ENCODE measurements around the gene CAPZB. TPM values are rescaled to one million over a fixed set of nuclear protein-coding genes. Genes with fewer than 3 reads are reported as not detected.
"Not testable (repeated sequence)": the region's sequence is repeated elsewhere in the genome, so short reads cannot be mapped to it uniquely, and the experiment has no call there.

Gene CAPZB
- total RNA-seq, 5 donors from 2014 or later (not counting 1 experiment from before 2014, with no cell fraction given): 272 to 342 (median 320) TPM

DNA sequence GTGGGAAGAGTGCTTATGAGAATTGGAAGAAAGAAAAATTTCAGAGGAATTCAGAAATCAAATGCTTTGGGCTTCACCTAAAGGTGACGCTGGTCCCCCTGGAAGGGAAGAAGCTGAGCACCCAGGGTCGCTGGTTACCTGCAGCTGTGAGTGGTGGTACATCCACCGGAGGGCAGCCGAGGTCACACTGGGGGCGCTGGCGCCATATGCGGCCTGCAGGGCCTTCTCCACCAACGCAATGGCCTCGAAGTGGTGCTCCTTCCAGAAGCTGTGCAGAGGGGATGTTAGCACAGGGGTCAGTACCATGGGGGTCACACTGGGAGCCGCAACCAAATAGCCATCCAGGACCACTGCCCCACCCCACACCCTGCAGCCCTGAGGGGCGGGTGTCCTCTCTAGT, 179.5 kb downstream of the CAPZB start:
- ChIA-PET CTCF (no interaction called here), POLR2A (no interaction called here)
- Histone ChIP-seq H3K36me3 (ENCODE audit: control insufficient read depth in 2 of 2, extremely low read depth in 1 of 2, insufficient read depth in 1 of 2, low read length in 1 of 2) (peaks cover 21 to 56% of the 10 kb centered on the region in 2 donors), H3K4me1 (ENCODE audit: control insufficient read depth in 1 of 2, extremely low read depth in 1 of 2, insufficient read depth in 2 of 2, low read length in 2 of 2) (peaks cover 3 to 6% of the 10 kb centered on the region in 2 experiments), H3K27me3 (replicated peaks in 1 of 2; ENCODE audit: control insufficient read depth in 2 of 2, extremely low read depth in 1 of 2, insufficient read depth in 2 of 2, low read length in 1 of 2) (no peaks in the 10 kb centered on the region), H3K9me3 (no peaks in the 10 kb centered on the region), H3K27ac (ENCODE audit: low read length) (no peak overlapping the region), H3K4me3 (ENCODE audit: control insufficient read depth in 1 of 2, extremely low read depth in 1 of 2, low read length in 1 of 2) (no peak overlapping the region)
- DNase-seq (no peak), ATAC-seq (replicated peaks in 1 of 4) (no peak)
- no peak overlapping the region for H3K4me3 Mint-ChIP-seq
- H3K27me3 Mint-ChIP-seq: no peaks in the 10 kb centered on the region
- peaks cover 14 to 22% (median 18%) of the 10 kb centered on the region in 3 donors for H3K4me1 Mint-ChIP-seq
- no peaks in the 10 kb centered on the region for H3K9me3 Mint-ChIP-seq
- H3K36me3 Mint-ChIP-seq: peaks cover 46% of the 10 kb centered on the region
- 95% methylated on average over 5 of the region's 11 CpGs for WGBS (ENCODE audit: insufficient coverage)
- no peak overlapping the region for H3K27ac Mint-ChIP-seq

DNA sequence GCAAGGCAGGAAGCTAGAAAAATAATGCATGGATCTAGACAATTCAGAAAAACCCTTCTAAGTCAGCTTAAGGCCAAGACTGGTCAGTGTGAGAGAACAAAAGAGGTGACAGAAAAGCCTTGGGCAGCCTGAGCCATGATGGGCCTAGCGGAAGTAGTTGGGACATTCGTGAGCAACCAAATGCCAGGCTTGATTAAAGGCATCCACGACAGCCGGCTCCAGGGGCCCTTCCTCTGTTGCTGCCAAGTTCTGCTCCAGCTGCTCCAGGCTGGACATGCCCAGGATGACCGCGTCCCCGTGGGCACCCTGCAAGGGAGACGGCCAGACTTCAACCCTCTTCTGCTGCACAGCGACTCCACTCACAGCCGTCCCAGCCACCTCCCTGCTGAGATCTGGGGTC, 181.3 kb downstream of the CAPZB start:
- ATAC-seq (replicated peaks in 1 of 4); H3K27me3 Mint-ChIP-seq; H3K9me3 ChIP-seq; H3K27ac ChIP-seq (ENCODE audit: low read length); DNase-seq; H3K4me3 ChIP-seq (ENCODE audit: control insufficient read depth in 1 of 2, extremely low read depth in 1 of 2, low read length in 1 of 2); H3K27me3 ChIP-seq (replicated peaks in 1 of 2; ENCODE audit: control insufficient read depth in 2 of 2, extremely low read depth in 1 of 2, insufficient read depth in 2 of 2, low read length in 1 of 2); H3K27ac Mint-ChIP-seq; CTCF ChIA-PET; H3K4me1 ChIP-seq (ENCODE audit: control insufficient read depth in 1 of 2, extremely low read depth in 1 of 2, insufficient read depth in 2 of 2, low read length in 2 of 2); H3K4me3 Mint-ChIP-seq; H3K9me3 Mint-ChIP-seq: not testable (repeated sequence)
- H3K36me3 ChIP-seq (ENCODE audit: control insufficient read depth in 2 of 2, extremely low read depth in 1 of 2, insufficient read depth in 1 of 2, low read length in 1 of 2): peaks cover 21 to 56% of the 10 kb centered on the region in 2 donors
- H3K36me3 Mint-ChIP-seq: peaks cover 52% of the 10 kb centered on the region
- WGBS (ENCODE audit: insufficient coverage): 100% methylated on average over 4 of the region's 10 CpGs
- POLR2A ChIA-PET: interaction anchor here in 1 of 2 donors (0.7 kb wide), 1 partner anchor 203 kb away, joined by 3 read pairs; no protein-coding TSS in a partner anchor
- H3K4me1 Mint-ChIP-seq: peaks cover 3 to 16% (median 4%) of the 10 kb centered on the region in 3 donors

DNA sequence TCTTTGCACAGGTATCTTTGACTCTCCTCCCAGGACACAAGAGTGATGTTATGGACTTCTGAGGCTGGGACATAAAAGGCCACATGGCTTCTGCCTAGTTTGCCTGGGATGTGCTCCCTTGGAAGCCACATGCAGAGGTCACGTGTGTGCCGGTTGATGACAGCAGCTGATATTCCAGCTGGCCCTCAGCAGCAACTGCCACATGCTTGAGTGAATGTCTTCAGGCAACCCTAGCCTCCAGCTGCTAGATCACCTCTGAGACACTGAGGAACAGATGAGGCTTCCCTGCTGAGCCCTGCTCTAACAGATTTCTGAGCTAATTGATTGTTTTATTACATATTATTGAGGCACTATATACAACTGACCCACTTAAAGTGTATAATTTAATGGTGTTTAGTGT, 185.1 kb downstream of the CAPZB start:
- Mint-ChIP-seq H3K9me3 (peaks cover 3 to 7% (median 6%) of the 10 kb centered on the region in 3 donors), H3K36me3 (peaks cover 39% of the 10 kb centered on the region), H3K27ac (no peak overlapping the region), H3K4me1 (no peaks in the 10 kb centered on the region), H3K27me3 (no peaks in the 10 kb centered on the region), H3K4me3 (no peak overlapping the region)
- ChIA-PET CTCF (no interaction called here), POLR2A (no interaction called here)
- Histone ChIP-seq H3K27ac (ENCODE audit: low read length) (no peak overlapping the region), H3K4me3 (ENCODE audit: control insufficient read depth in 1 of 2, extremely low read depth in 1 of 2, low read length in 1 of 2) (no peak overlapping the region), H3K4me1 (ENCODE audit: control insufficient read depth in 1 of 2, extremely low read depth in 1 of 2, insufficient read depth in 2 of 2, low read length in 2 of 2) (no peaks in the 10 kb centered on the region), H3K27me3 (replicated peaks in 1 of 2; ENCODE audit: control insufficient read depth in 2 of 2, extremely low read depth in 1 of 2, insufficient read depth in 2 of 2, low read length in 1 of 2) (no peaks in the 10 kb centered on the region), H3K9me3 (no peaks in the 10 kb centered on the region), H3K36me3 (ENCODE audit: control insufficient read depth in 2 of 2, extremely low read depth in 1 of 2, insufficient read depth in 1 of 2, low read length in 1 of 2) (peaks cover 3 to 24% of the 10 kb centered on the region in 2 donors)
- ATAC-seq (replicated peaks in 1 of 4) (no peak), DNase-seq (no peak)
- WGBS (ENCODE audit: insufficient coverage): 96% methylated on average over 2 of the region's 2 CpGs

DNA sequence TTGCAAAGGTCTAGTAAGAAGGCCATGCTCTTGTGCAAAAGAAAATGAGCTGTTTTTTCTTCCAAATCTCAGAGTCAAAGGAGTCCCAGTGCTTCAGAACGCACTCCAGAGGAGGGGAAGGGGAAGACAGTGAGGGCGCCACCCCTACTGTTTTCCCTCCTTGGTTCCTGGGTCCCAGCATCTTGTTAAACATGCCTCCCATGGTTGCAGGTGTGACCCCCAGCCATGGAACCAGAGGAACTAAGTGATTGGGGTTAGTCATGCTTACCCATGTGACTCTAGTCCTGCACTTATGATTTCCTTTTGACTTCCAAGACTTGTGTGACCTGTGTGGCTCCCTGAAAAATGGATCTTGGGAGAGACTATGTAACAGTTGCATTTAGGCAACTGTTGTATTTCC, 190.7 kb downstream of the CAPZB start:
- Mint-ChIP-seq H3K4me3 (no peak overlapping the region), H3K27ac (no peak overlapping the region), H3K9me3 (peaks cover 8 to 18% (median 12%) of the 10 kb centered on the region in 3 donors), H3K27me3 (peaks cover 0 to 3% of the 10 kb centered on the region in 2 donors), H3K4me1 (peaks cover 0 to 3% (median 0%) of the 10 kb centered on the region in 3 donors), H3K36me3 (peaks cover 16% of the 10 kb centered on the region)
- Histone ChIP-seq H3K27ac (ENCODE audit: low read length) (no peak overlapping the region), H3K9me3 (no peaks in the 10 kb centered on the region), H3K27me3 (replicated peaks in 1 of 2; ENCODE audit: control insufficient read depth in 2 of 2, extremely low read depth in 1 of 2, insufficient read depth in 2 of 2, low read length in 1 of 2) (peaks cover 0 to 2% of the 10 kb centered on the region in 2 experiments), H3K36me3 (ENCODE audit: control insufficient read depth in 2 of 2, extremely low read depth in 1 of 2, insufficient read depth in 1 of 2, low read length in 1 of 2) (peaks cover 0 to 3% of the 10 kb centered on the region in 2 donors), H3K4me1 (ENCODE audit: control insufficient read depth in 1 of 2, extremely low read depth in 1 of 2, insufficient read depth in 2 of 2, low read length in 2 of 2) (no peaks in the 10 kb centered on the region), H3K4me3 (ENCODE audit: control insufficient read depth in 1 of 2, extremely low read depth in 1 of 2, low read length in 1 of 2) (no peak overlapping the region)
- DNase-seq (no peak), ATAC-seq (replicated peaks in 1 of 4) (no peak)
- ChIA-PET POLR2A (no interaction called here), CTCF (no interaction called here)
- 100% methylated on average over 2 of the region's 2 CpGs for WGBS (ENCODE audit: insufficient coverage)

DNA sequence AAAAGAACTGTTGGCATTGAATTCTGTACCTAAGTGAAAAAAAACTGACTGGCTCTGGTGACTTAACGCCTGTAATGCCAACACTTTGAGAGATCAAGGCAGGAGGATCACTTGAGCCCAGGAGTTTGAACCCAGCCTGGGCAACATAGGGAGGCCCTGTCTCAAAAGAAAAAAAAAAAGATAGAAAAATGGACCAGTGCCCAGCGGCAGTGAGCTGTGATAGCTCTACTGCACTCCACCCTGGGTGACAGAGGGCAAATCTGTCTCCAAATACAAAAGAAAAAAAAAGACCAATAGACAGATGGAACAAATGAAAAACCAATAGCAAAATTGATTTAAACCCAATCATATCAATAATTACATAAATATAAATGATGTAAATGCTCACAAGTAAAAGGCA, 196.1 kb downstream of the CAPZB start:
- POLR2A ChIA-PET: no interaction called here
- Histone ChIP-seq H3K4me3 (ENCODE audit: control insufficient read depth in 1 of 2, extremely low read depth in 1 of 2, low read length in 1 of 2) (peak overlapping the region; percentile 28 to 61), H3K36me3 (ENCODE audit: control insufficient read depth in 2 of 2, extremely low read depth in 1 of 2, insufficient read depth in 1 of 2, low read length in 1 of 2) (peaks cover 0 to 3% of the 10 kb centered on the region in 2 donors), H3K27ac (ENCODE audit: low read length) (no peak overlapping the region), H3K9me3 (no peaks in the 10 kb centered on the region), H3K27me3 (replicated peaks in 1 of 2; ENCODE audit: control insufficient read depth in 2 of 2, extremely low read depth in 1 of 2, insufficient read depth in 2 of 2, low read length in 1 of 2) (peaks cover 0 to 16% of the 10 kb centered on the region in 2 experiments), H3K4me1 (ENCODE audit: control insufficient read depth in 1 of 2, extremely low read depth in 1 of 2, insufficient read depth in 2 of 2, low read length in 2 of 2) (peaks cover 3 to 9% of the 10 kb centered on the region in 2 experiments)
- CTCF ChIA-PET: interaction anchor here in 1 of 2 donors (0.6 kb wide), 1 partner anchor 322 kb away, joined by 3 read pairs; no protein-coding TSS in a partner anchor
- 63% methylated on average over 1 of the region's 2 CpGs for WGBS (ENCODE audit: insufficient coverage)
- Mint-ChIP-seq H3K27ac (no peak overlapping the region), H3K27me3 (peaks cover 10 to 13% of the 10 kb centered on the region in 2 donors), H3K36me3 (peaks cover 2% of the 10 kb centered on the region), H3K4me1 (peaks cover 6 to 19% (median 8%) of the 10 kb centered on the region in 3 donors), H3K4me3 (peak overlapping the region; percentile 22 to 62 (median 60)), H3K9me3 (peaks cover 0 to 2% (median 2%) of the 10 kb centered on the region in 3 donors)
- ATAC-seq (replicated peaks in 1 of 4) (no peak), DNase-seq (no peak)

Other genes starting within 250 kb of the CAPZB start
- gene EMC1, start 234.0 kb downstream of the CAPZB start, total RNA-seq: 10 to 100 TPM; 31.5 to 38.0 (median 33.8) TPM
- gene MRTO4, start 233.7 kb downstream of the CAPZB start, total RNA-seq: 10 to 100 TPM; 13.0 to 30.1 (median 23.4) TPM
- 1 to 10 TPM in 3 of 5 donors, under 1 TPM in 2; 0.82 to 2.8 (median 1.1) TPM for gene AKR7A3, start 196.8 kb downstream of the CAPZB start, total RNA-seq
- 10 to 100 TPM; 20.8 to 35.4 (median 32.0) TPM for gene AKR7A2, start 173.4 kb downstream of the CAPZB start, total RNA-seq
- 1 to 10 TPM; 3.5 to 8.1 (median 7.1) TPM for gene SLC66A1, start 173.2 kb downstream of the CAPZB start, total RNA-seq
- 10 to 100 TPM; 11.4 to 38.1 (median 13.7) TPM for gene NBL1, start 158.8 kb upstream of the CAPZB start, total RNA-seq
- under 1 TPM; 0.16 to 0.90 (median 0.19) TPM for gene HTR6, start 179.3 kb upstream of the CAPZB start, total RNA-seq